Tibial nerve (tissue), 3 donors: ENCODE measurements around the gene GABRE.

Experiments
- CTCF ChIP-seq, 5 experiments: fragments of 200-600 bp in 3 of 5; fragments of 450-650 bp in 2 of 5; sonication (generic) in 3 of 5; IDR thresholded peaks; one replicate each; pipeline ENCODE4 v1.5.1; 2016 to 2019; ENCODE audit warnings: antibody characterized with exemption in 5 of 5, mild to moderate bottlenecking in 3 of 5, moderate library complexity in 2 of 5
- POLR2A ChIP-seq, 2 donors: fragments of 450-650 bp; IDR thresholded peaks; one replicate each; pipeline ENCODE4 v1.6.1; 2017; ENCODE audit warnings: antibody characterized with exemption in 2 of 2, mild to moderate bottlenecking in 2 of 2, moderate library complexity in 2 of 2

- no peak for TF ChIP-seq CTCF (IDR thresholded peaks at IDR 0.05)
- no peak for TF ChIP-seq POLR2A (IDR thresholded peaks at IDR 0.05)
Observed at GRCh38 chrX:151954730-151955129, 19.7 kb downstream of the GABRE start.
